ENCODE measurements around the gene SYNE1. TPM values are rescaled to one million over a fixed set of nuclear protein-coding genes. Genes with fewer than 3 reads are reported as not detected.

The SYNE1 gene
- total and polyA plus RNA-seq, 10 of the 15 experiments (the other 5 are each of a cell fraction or from before 2014, with no cell fraction given) = 2.3 to 28.7 (median 14.1) TPM

DNA sequence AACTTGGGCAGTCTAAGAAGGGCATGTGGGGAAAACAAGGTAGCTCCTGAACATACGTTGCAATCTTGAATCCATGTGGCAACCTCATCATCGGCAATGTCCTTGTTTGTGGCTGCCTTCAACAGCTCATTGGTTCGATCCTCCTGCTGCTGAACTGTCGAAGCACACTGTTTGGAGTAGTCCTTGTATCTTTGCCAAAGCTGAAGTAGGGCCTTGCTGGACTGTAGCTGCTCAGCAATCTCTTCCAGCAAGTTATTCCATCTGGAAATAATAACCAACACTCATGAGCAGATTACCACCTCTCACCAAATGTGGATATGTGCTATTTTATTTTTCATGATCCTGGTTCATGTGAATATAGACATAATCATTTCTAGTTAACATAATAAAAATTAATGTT lies 416.4 kb downstream of the SYNE1 start:
- Histone ChIP-seq H3K4me2 (ENCODE audit: control insufficient read depth, insufficient read depth) (no peak overlapping the region), H3K27me3 (replicated peaks in 1 of 2; ENCODE audit: control insufficient read depth in 2 of 2, insufficient read depth in 2 of 2, low read length in 1 of 2) (no peaks in the 10 kb centered on the region), H4K20me1 (ENCODE audit: control insufficient read depth, insufficient read depth) (no peaks in the 10 kb centered on the region), H3K27ac (ENCODE audit: control insufficient read depth, insufficient read depth) (no peak overlapping the region), H3K9ac (ENCODE audit: control insufficient read depth, insufficient read depth, low read length) (no peak overlapping the region), H3K36me3 (ENCODE audit: control insufficient read depth in 2 of 2, insufficient read depth in 2 of 2, low read length in 1 of 2) (peaks cover 4 to 13% of the 10 kb centered on the region in 2 experiments), H3K4me3 (no peak overlapping the region), H3K79me2 (ENCODE audit: control insufficient read depth, insufficient read depth, low read length) (no peaks in the 10 kb centered on the region), H2AFZ (ENCODE audit: control insufficient read depth, low read depth, low read length) (no peak overlapping the region), H3K9me3 (replicated peaks; ENCODE audit: control insufficient read depth, insufficient read depth, low read length) (peaks cover 9% of the 10 kb centered on the region; the same call in 2 of the 3 replicates), H3K4me1 (ENCODE audit: control insufficient read depth, insufficient read depth, low read length) (no peaks in the 10 kb centered on the region)
- SMC1A ChIA-PET (ENCODE audit: uncharacterized antibody, unreplicated experiment) = interaction anchor here (2.0 to 2.1 kb wide), 2 partner anchors 20 to 35 kb away, joined by 4 to 6 read pairs; no protein-coding TSS in a partner anchor
- CTCF ChIA-PET = interaction anchor here (0.7 to 1.5 kb wide), 2 partner anchors 11 to 456 kb away, joined by 4 to 5 read pairs; no protein-coding TSS in a partner anchor
- intact Hi-C loops (cut with micrococcal nuclease; ENCODE audit: unreplicated experiment) = no loop called here
- no peak for ATAC-seq
- 85% methylated on average over 4 of the region's 4 CpGs for WGBS (ENCODE audit: insufficient coverage, insufficient replicate concordance, low lambda C conversion rate, missing lambda C conversion rate)
- BruUV-seq (replicated peaks) = no TSS peak
- DNase-seq (ENCODE audit: low read depth, low spot score) = no peak
- RAD21 ChIA-PET (ENCODE audit: unreplicated experiment) = no interaction called here
- in situ Hi-C loops (cut with MboI) = no loop called here
- TF ChIP-seq, protein P1, sequence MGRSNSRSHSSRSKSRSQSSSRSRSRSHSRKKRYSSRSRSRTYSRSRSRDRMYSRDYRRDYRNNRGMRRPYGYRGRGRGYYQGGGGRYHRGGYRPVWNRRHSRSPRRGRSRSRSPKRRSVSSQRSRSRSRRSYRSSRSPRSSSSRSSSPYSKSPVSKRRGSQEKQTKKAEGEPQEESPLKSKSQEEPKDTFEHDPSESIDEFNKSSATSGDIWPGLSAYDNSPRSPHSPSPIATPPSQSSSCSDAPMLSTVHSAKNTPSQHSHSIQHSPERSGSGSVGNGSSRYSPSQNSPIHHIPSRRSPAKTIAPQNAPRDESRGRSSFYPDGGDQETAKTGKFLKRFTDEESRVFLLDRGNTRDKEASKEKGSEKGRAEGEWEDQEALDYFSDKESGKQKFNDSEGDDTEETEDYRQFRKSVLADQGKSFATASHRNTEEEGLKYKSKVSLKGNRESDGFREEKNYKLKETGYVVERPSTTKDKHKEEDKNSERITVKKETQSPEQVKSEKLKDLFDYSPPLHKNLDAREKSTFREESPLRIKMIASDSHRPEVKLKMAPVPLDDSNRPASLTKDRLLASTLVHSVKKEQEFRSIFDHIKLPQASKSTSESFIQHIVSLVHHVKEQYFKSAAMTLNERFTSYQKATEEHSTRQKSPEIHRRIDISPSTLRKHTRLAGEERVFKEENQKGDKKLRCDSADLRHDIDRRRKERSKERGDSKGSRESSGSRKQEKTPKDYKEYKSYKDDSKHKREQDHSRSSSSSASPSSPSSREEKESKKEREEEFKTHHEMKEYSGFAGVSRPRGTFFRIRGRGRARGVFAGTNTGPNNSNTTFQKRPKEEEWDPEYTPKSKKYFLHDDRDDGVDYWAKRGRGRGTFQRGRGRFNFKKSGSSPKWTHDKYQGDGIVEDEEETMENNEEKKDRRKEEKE (IDR thresholded peaks at IDR 0.05) = no peak
- TF ChIP-seq SUPT20H (IDR thresholded peaks at IDR 0.05; ENCODE audit: borderline replicate concordance, control insufficient read depth, low read depth, low read length) (no peak), HCFC1 (IDR thresholded peaks at IDR 0.05; ENCODE audit: low read length) (no peak), MEF2A (IDR thresholded peaks at IDR 0.05; ENCODE audit: insufficient read depth, low read depth, low read length) (no peak), MXI1 (IDR thresholded peaks at IDR 0.05; ENCODE audit: low read depth, low read length) (no peak), NFYA (IDR thresholded peaks at IDR 0.05; ENCODE audit: borderline replicate concordance, low read depth, low read length) (no peak), GABPA (IDR thresholded peaks at IDR 0.05; ENCODE audit: low read depth) (no peak), IKZF1 (conservative IDR thresholded peaks at IDR 0.05) (no peak), RELA (IDR thresholded peaks at IDR 0.05; ENCODE audit: borderline replicate concordance, partially characterized antibody) (no peak), KAT2A (conservative IDR thresholded peaks at IDR 0.05; ENCODE audit: control insufficient read depth, low read depth, low read length) (no peak), DPF2 (IDR thresholded peaks at IDR 0.05) (no peak), RUNX3 (IDR thresholded peaks at IDR 0.05; ENCODE audit: low read length) (no peak), EZH2 (IDR thresholded peaks at IDR 0.05; ENCODE audit: borderline replicate concordance, control insufficient read depth, low read depth, low read length) (no peak)
- TF ChIP-seq, protein P2, sequence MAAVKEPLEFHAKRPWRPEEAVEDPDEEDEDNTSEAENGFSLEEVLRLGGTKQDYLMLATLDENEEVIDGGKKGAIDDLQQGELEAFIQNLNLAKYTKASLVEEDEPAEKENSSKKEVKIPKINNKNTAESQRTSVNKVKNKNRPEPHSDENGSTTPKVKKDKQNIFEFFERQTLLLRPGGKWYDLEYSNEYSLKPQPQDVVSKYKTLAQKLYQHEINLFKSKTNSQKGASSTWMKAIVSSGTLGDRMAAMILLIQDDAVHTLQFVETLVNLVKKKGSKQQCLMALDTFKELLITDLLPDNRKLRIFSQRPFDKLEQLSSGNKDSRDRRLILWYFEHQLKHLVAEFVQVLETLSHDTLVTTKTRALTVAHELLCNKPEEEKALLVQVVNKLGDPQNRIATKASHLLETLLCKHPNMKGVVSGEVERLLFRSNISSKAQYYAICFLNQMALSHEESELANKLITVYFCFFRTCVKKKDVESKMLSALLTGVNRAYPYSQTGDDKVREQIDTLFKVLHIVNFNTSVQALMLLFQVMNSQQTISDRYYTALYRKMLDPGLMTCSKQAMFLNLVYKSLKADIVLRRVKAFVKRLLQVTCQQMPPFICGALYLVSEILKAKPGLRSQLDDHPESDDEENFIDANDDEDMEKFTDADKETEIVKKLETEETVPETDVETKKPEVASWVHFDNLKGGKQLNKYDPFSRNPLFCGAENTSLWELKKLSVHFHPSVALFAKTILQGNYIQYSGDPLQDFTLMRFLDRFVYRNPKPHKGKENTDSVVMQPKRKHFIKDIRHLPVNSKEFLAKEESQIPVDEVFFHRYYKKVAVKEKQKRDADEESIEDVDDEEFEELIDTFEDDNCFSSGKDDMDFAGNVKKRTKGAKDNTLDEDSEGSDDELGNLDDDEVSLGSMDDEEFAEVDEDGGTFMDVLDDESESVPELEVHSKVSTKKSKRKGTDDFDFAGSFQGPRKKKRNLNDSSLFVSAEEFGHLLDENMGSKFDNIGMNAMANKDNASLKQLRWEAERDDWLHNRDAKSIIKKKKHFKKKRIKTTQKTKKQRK (IDR thresholded peaks at IDR 0.05; ENCODE audit: low read depth, low read length) = no peak
- TF ChIP-seq, protein P3, sequence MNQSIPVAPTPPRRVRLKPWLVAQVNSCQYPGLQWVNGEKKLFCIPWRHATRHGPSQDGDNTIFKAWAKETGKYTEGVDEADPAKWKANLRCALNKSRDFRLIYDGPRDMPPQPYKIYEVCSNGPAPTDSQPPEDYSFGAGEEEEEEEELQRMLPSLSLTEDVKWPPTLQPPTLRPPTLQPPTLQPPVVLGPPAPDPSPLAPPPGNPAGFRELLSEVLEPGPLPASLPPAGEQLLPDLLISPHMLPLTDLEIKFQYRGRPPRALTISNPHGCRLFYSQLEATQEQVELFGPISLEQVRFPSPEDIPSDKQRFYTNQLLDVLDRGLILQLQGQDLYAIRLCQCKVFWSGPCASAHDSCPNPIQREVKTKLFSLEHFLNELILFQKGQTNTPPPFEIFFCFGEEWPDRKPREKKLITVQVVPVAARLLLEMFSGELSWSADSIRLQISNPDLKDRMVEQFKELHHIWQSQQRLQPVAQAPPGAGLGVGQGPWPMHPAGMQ (IDR thresholded peaks at IDR 0.05; ENCODE audit: borderline replicate concordance) = no peak
- TF ChIP-seq, protein P4, sequence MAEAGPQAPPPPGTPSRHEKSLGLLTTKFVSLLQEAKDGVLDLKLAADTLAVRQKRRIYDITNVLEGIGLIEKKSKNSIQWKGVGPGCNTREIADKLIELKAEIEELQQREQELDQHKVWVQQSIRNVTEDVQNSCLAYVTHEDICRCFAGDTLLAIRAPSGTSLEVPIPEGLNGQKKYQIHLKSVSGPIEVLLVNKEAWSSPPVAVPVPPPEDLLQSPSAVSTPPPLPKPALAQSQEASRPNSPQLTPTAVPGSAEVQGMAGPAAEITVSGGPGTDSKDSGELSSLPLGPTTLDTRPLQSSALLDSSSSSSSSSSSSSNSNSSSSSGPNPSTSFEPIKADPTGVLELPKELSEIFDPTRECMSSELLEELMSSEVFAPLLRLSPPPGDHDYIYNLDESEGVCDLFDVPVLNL (IDR thresholded peaks at IDR 0.05; ENCODE audit: low read depth, low read length) = no peak
- no peak for FAIRE-seq
- POLR2A ChIA-PET = no interaction called here
